ENCODE results near the gene AZU1. TPM values are rescaled to one million over a fixed set of nuclear protein-coding genes. Genes with fewer than 3 reads are reported as not detected.

AZU1 gene
- total and polyA plus RNA-seq, 8 donors: 1.3 to 4.7 (median 2.3) TPM

GRCh38 chr19:879711-880438, 52.2 kb downstream of the AZU1 start:
- Histone ChIP-seq H3K27ac (no peak overlapping the region), H3K4me3 (no peak overlapping the region), H3K27me3 (no peaks in the 10 kb centered on the region), H3K9me3 (no peaks in the 10 kb centered on the region), H3K36me3 (peaks cover 0 to 76% of the 10 kb centered on the region in 2 donors), H3K4me1 (no peaks in the 10 kb centered on the region)
- DNase-seq: no peak
- TF ChIP-seq CTCF (IDR thresholded peaks at IDR 0.05): no peak
- intact Hi-C loops (cut with DNase I): no loop called here
- no peak for ATAC-seq

Small RNAs within 50 kb of the gene (microRNA-seq; reads per million reads assigned to microRNA genes)
- gene MIR3187 (6.9 to 12.1 reads per million in 2 donors), gene MIR4745 (2.8 to 4.4 reads per million in 2 donors)

Other genes starting within 250 kb of the AZU1 start
- gene HCN2, start 238.0 kb upstream of the AZU1 start, total RNA-seq: under 1 TPM; 0.38 to 0.50 TPM
- under 1 TPM; 0.06 to 0.21 (median 0.13) TPM for gene HCN2, start 238.0 kb upstream of the AZU1 start, polyA plus RNA-seq (ENCODE audit: insufficient read length in 6 of 6)
- gene POLRMT, start 194.3 kb upstream of the AZU1 start, total RNA-seq: 10 to 100 TPM; 28.5 to 36.9 TPM
- gene POLRMT, start 194.3 kb upstream of the AZU1 start, polyA plus RNA-seq (ENCODE audit: insufficient read length in 6 of 6): 10 to 100 TPM; 32.2 to 44.7 (median 42.6) TPM
- under 1 TPM; 0.21 to 0.29 TPM for gene FGF22, start 188.0 kb upstream of the AZU1 start, total RNA-seq
- gene FGF22, start 188.0 kb upstream of the AZU1 start, polyA plus RNA-seq (ENCODE audit: insufficient read length in 6 of 6): under 1 TPM; 0.22 to 0.48 (median 0.35) TPM
- gene RNF126, start 164.6 kb upstream of the AZU1 start, total RNA-seq: 10 to 100 TPM; 24.3 to 34.0 TPM
- gene RNF126, start 164.6 kb upstream of the AZU1 start, polyA plus RNA-seq (ENCODE audit: insufficient read length in 6 of 6): 10 to 100 TPM; 15.4 to 27.2 (median 21.1) TPM
- gene FSTL3, start 151.4 kb upstream of the AZU1 start, total RNA-seq: 100 to 1,000 TPM in 1 of 2 donors, 10 to 100 TPM in 1; 94.8 to 145 TPM
- gene FSTL3, start 151.4 kb upstream of the AZU1 start, polyA plus RNA-seq (ENCODE audit: insufficient read length in 6 of 6): 10 to 100 TPM in 4 of 6 donors, 1 to 10 TPM in 2; 7.6 to 14.7 (median 11.2) TPM
- gene PRSS57, start 132.4 kb upstream of the AZU1 start, total RNA-seq: not detected
- gene PRSS57, start 132.4 kb upstream of the AZU1 start, polyA plus RNA-seq (ENCODE audit: insufficient read length in 6 of 6): under 1 TPM; 0.15 to 0.50 (median 0.29) TPM
- gene PALM, start 118.9 kb upstream of the AZU1 start, total RNA-seq: 10 to 100 TPM; 30.2 to 33.0 TPM
- 10 to 100 TPM; 37.0 to 59.7 (median 42.8) TPM for gene PALM, start 118.9 kb upstream of the AZU1 start, polyA plus RNA-seq (ENCODE audit: insufficient read length in 6 of 6)
- gene MISP, start 76.7 kb upstream of the AZU1 start, total RNA-seq: 10 to 100 TPM; 19.2 to 44.0 TPM
- gene MISP, start 76.7 kb upstream of the AZU1 start, polyA plus RNA-seq (ENCODE audit: insufficient read length in 6 of 6): 10 to 100 TPM in 3 of 6 donors, 1 to 10 TPM in 3; 5.8 to 15.6 (median 10.6) TPM
- gene PTBP1, start 30.4 kb upstream of the AZU1 start, total RNA-seq: 100 to 1,000 TPM; 236 to 354 TPM
- gene PTBP1, start 30.4 kb upstream of the AZU1 start, polyA plus RNA-seq (ENCODE audit: insufficient read length in 6 of 6): 100 to 1,000 TPM; 317 to 374 (median 340) TPM
- 1 to 10 TPM; 1.6 to 1.9 TPM for gene PLPPR3, start 5.9 kb upstream of the AZU1 start, total RNA-seq
- 10 to 100 TPM in 1 of 6 donors, 1 to 10 TPM in 5; 4.9 to 11.9 (median 6.8) TPM for gene PLPPR3, start 5.9 kb upstream of the AZU1 start, polyA plus RNA-seq (ENCODE audit: insufficient read length in 6 of 6)
- gene PRTN3, start 13.2 kb downstream of the AZU1 start, total RNA-seq: under 1 TPM; 0.55 to 0.58 TPM
- gene PRTN3, start 13.2 kb downstream of the AZU1 start, polyA plus RNA-seq (ENCODE audit: insufficient read length in 6 of 6): 1 to 10 TPM; 1.5 to 3.8 (median 3.0) TPM
- 1 to 10 TPM in 1 of 2 donors, under 1 TPM in 1; 0.89 to 1.3 TPM for gene ELANE, start 24.5 kb downstream of the AZU1 start, total RNA-seq
- 1 to 10 TPM in 4 of 6 donors, under 1 TPM in 2; 0.70 to 2.2 (median 1.2) TPM for gene ELANE, start 24.5 kb downstream of the AZU1 start, polyA plus RNA-seq (ENCODE audit: insufficient read length in 6 of 6)
- gene CFD, start 31.8 kb downstream of the AZU1 start, total RNA-seq: 10 to 100 TPM; 78.0 to 85.3 TPM
- gene CFD, start 31.8 kb downstream of the AZU1 start, polyA plus RNA-seq (ENCODE audit: insufficient read length in 6 of 6): 10 to 100 TPM in 2 of 6 donors, 1 to 10 TPM in 4; 4.9 to 22.9 (median 8.1) TPM
- 10 to 100 TPM; 51.7 to 55.8 TPM for gene MED16, start 65.3 kb downstream of the AZU1 start, total RNA-seq
- gene MED16, start 65.3 kb downstream of the AZU1 start, polyA plus RNA-seq (ENCODE audit: insufficient read length in 6 of 6): 10 to 100 TPM; 42.4 to 61.7 (median 53.0) TPM
- gene RNU6-9, start 65.6 kb downstream of the AZU1 start, total RNA-seq: not detected
- not detected for gene RNU6-9, start 65.6 kb downstream of the AZU1 start, polyA plus RNA-seq (ENCODE audit: insufficient read length in 6 of 6)
- gene R3HDM4, start 85.4 kb downstream of the AZU1 start, total RNA-seq: 10 to 100 TPM; 46.1 to 66.3 TPM
- gene R3HDM4, start 85.4 kb downstream of the AZU1 start, polyA plus RNA-seq (ENCODE audit: insufficient read length in 6 of 6): 10 to 100 TPM; 28.8 to 51.2 (median 37.4) TPM
- under 1 TPM in 1 of 2 donors, not detected in 1; 0.23 TPM for gene KISS1R, start 89.5 kb downstream of the AZU1 start, total RNA-seq
- under 1 TPM in 2 of 6 donors, not detected in 4; 0.11 to 0.15 TPM for gene KISS1R, start 89.5 kb downstream of the AZU1 start, polyA plus RNA-seq (ENCODE audit: insufficient read length in 6 of 6)
- gene ARID3A, start 98.2 kb downstream of the AZU1 start, total RNA-seq: 10 to 100 TPM; 20.7 to 35.7 TPM
- gene ARID3A, start 98.2 kb downstream of the AZU1 start, polyA plus RNA-seq (ENCODE audit: insufficient read length in 6 of 6): 10 to 100 TPM; 20.6 to 30.5 (median 23.6) TPM
- 10 to 100 TPM; 36.1 to 40.7 TPM for gene WDR18, start 156.5 kb downstream of the AZU1 start, total RNA-seq
- 10 to 100 TPM; 26.6 to 35.9 (median 34.1) TPM for gene WDR18, start 156.5 kb downstream of the AZU1 start, polyA plus RNA-seq (ENCODE audit: insufficient read length in 6 of 6)
- gene GRIN3B, start 172.6 kb downstream of the AZU1 start, total RNA-seq: 1 to 10 TPM in 1 of 2 donors, not detected in 1; 2.7 TPM
- gene GRIN3B, start 172.6 kb downstream of the AZU1 start, polyA plus RNA-seq (ENCODE audit: insufficient read length in 6 of 6): 1 to 10 TPM in 2 of 6 donors, under 1 TPM in 4; 0.37 to 1.4 (median 0.54) TPM
- gene TMEM259, start 193.3 kb downstream of the AZU1 start, total RNA-seq: 100 to 1,000 TPM; 135 to 154 TPM
- gene TMEM259, start 193.3 kb downstream of the AZU1 start, polyA plus RNA-seq (ENCODE audit: insufficient read length in 6 of 6): 100 to 1,000 TPM in 2 of 6 donors, 10 to 100 TPM in 4; 74.2 to 117 (median 98.7) TPM
- gene RNU6-2, start 193.7 kb downstream of the AZU1 start, total RNA-seq: not detected
- not detected for gene RNU6-2, start 193.7 kb downstream of the AZU1 start, polyA plus RNA-seq (ENCODE audit: insufficient read length in 6 of 6)
- gene CNN2, start 198.8 kb downstream of the AZU1 start, total RNA-seq: 100 to 1,000 TPM; 250 to 259 TPM
- 100 to 1,000 TPM; 133 to 214 (median 160) TPM for gene CNN2, start 198.8 kb downstream of the AZU1 start, polyA plus RNA-seq (ENCODE audit: insufficient read length in 6 of 6)
- gene ABCA7, start 212.3 kb downstream of the AZU1 start, total RNA-seq: 10 to 100 TPM; 49.6 to 52.2 TPM
- gene ABCA7, start 212.3 kb downstream of the AZU1 start, polyA plus RNA-seq (ENCODE audit: insufficient read length in 6 of 6): 1 to 10 TPM; 3.3 to 5.5 (median 4.5) TPM
- 10 to 100 TPM; 71.1 to 83.8 TPM for gene ARHGAP45, start 239.3 kb downstream of the AZU1 start, total RNA-seq
- 10 to 100 TPM in 5 of 6 donors, 1 to 10 TPM in 1; 8.5 to 12.3 (median 11.2) TPM for gene ARHGAP45, start 239.3 kb downstream of the AZU1 start, polyA plus RNA-seq (ENCODE audit: insufficient read length in 6 of 6)